Upper lobe of right lung (tissue), 1 donor: Measurements from ENCODE around the gene PIGU. TPM values are rescaled to one million over a fixed set of nuclear protein-coding genes. Genes with fewer than 3 reads are reported as not detected.

Experiments
- ATAC-seq: fragments of 200-7000 bp; cut with Tn5 transposase; one replicate; pipeline ENCODE4 v1.9.1; 2020; ENCODE audit warnings: mild to moderate bottlenecking, moderate library complexity
- DNase-seq: peaks from one replicate; pipeline ENCODE4 v3.0.0-alpha.2; 2020
- H3K27ac ChIP-seq: fragments of 200-600 bp; one replicate; pipeline ENCODE4 v1.8.0; 2022
- H3K27me3 ChIP-seq: fragments of 200-600 bp; one replicate; pipeline ENCODE4 v1.8.0; 2022; ENCODE audit warnings: mild to moderate bottlenecking
- H3K36me3 ChIP-seq: fragments of 200-600 bp; one replicate; pipeline ENCODE4 v1.8.0; 2022
- H3K4me1 ChIP-seq: fragments of 200-600 bp; one replicate; pipeline ENCODE4 v1.8.0; 2022
- H3K4me3 ChIP-seq: fragments of 200-600 bp; one replicate; pipeline ENCODE4 v1.8.0; 2022; ENCODE audit warnings: mild to moderate bottlenecking
- H3K9me3 ChIP-seq: fragments of 200-600 bp; one replicate; pipeline ENCODE4 v1.8.0; 2022
- intact Hi-C: fragments of 100-400 bp; cut with DNase I; formaldehyde crosslinking; loops from one replicate; pipeline ENCODE4 v1.11.0; 2022
- total RNA-seq: library from RNA; stranded (reverse); fragmentation: NEBNext Ultra II Directional; extraction: Animal tissue kit (Norgen Biotek cat#: 25700); gene quantifications from one replicate; pipeline ENCODE4 v1.2.1, GENCODE V29; 2021
- TF ChIP-seq, protein P1 (sequence below): fragments of 200-600 bp; IDR thresholded peaks from one replicate; pipeline ENCODE4 v1.8.0; 2022; ENCODE audit warnings: antibody characterized with exemption
- donor health status: DM: no; HTN: yes; CAD: no; lungs with severe emphysema.

The PIGU gene
- total RNA-seq, 1 donor from 2014 or later: 13.2 TPM

DNA sequence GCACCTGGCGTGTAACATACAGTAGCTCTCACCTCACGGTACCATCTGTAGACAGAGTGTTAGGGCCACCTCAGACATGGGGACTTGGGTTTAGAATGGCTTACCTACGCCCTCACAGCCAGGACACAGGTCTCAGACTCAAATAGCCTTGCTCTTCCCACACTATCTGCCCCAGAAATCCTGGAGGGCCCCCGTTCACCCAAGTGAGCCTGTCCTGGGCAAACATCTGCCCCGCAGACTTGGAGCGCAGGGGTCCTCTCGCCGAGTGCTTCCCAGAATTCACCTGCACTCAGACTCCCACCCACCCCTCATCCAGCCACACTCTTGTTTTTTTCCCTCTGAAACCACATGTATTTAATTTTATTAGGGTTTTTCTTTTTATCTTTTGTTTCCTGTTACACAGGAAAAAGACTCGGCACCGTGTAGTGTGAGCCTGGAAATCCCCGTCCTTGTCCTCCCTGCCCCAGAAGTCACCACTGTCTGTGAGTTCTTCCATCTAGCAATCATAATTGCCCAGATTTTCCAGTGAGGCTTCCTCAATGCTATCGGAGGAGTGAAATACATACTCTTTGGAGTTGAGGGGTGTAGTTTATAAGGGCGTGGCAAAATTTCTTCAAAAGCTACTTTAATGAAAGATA is 135.5 kb downstream of the PIGU start:
- Histone ChIP-seq H3K4me3 (no peak overlapping the region), H3K4me1 (peaks cover 5% of the 10 kb centered on the region), H3K36me3 (peaks cover 52% of the 10 kb centered on the region), H3K9me3 (no peaks in the 10 kb centered on the region), H3K27me3 (no peaks in the 10 kb centered on the region), H3K27ac (no peak overlapping the region)
- TF ChIP-seq, protein P1, sequence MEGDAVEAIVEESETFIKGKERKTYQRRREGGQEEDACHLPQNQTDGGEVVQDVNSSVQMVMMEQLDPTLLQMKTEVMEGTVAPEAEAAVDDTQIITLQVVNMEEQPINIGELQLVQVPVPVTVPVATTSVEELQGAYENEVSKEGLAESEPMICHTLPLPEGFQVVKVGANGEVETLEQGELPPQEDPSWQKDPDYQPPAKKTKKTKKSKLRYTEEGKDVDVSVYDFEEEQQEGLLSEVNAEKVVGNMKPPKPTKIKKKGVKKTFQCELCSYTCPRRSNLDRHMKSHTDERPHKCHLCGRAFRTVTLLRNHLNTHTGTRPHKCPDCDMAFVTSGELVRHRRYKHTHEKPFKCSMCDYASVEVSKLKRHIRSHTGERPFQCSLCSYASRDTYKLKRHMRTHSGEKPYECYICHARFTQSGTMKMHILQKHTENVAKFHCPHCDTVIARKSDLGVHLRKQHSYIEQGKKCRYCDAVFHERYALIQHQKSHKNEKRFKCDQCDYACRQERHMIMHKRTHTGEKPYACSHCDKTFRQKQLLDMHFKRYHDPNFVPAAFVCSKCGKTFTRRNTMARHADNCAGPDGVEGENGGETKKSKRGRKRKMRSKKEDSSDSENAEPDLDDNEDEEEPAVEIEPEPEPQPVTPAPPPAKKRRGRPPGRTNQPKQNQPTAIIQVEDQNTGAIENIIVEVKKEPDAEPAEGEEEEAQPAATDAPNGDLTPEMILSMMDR: no peak
- intact Hi-C loops: no loop called here
- no peak for DNase-seq
- no peak for ATAC-seq

DNA sequence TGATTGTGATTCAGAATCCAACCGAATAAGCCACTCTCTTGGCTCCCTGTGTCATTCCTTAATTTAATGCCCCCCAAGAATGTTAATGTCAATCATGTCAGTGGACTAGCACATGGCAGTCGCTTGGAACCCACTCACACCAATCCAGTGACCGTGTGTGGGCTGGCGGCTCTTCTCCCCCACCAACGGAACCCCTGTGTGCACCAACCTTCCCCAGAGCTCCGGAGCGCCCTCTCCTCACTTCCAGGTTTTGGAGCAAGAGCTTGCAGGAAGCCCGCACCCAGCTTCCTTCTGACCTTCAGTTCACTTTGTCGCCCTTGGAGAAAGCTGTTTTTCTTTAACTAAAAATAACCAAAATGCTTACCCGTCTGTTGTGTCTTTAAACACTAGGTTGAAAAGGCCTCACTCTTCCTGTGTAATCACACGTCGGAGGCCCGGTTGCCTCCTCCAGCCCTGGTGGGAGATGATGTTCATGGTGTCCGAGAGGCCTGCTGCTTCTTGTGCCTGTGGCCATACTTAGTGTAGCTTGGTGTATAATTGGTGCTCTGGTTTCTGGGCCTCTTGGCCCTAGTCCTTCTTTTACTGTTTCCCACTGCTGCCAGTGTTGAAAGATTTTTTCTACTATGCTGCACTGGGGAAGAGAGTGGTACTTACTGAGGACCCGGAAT is 136.2 kb downstream of the PIGU start:
- TF ChIP-seq, protein P1: no peak
- DNase-seq (no peak), ATAC-seq (no peak)
- H3K9me3 ChIP-seq: no peaks in the 10 kb centered on the region
- H3K4me1 ChIP-seq: peaks cover 5% of the 10 kb centered on the region
- intact Hi-C loops: no loop called here
- no peaks in the 10 kb centered on the region for H3K27me3 ChIP-seq
- peaks cover 59% of the 10 kb centered on the region for H3K36me3 ChIP-seq
- H3K4me3 ChIP-seq: no peak overlapping the region
- no peak overlapping the region for H3K27ac ChIP-seq

DNA sequence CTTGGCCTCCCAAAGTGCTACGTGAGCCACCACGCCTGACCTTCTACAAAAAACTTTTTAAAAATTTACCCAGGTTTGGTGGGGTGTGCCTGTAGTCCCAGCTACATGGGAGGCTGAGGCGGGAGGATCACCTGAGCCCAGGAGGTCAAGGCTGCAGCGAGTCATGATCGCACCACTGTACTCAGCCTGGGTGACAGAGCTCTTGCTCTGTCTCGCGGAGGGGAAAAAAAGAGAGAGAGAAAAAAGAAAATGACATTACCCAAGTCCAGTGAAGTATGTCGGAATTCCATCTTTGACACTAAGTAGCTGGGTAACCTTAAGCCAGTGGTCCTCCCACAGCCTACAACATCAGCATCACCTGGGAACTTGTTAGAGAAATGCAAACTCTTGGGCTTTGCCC is 137.1 kb downstream of the PIGU start:
- no peak for DNase-seq
- TF ChIP-seq, protein P1: no peak
- no peak for ATAC-seq

DNA sequence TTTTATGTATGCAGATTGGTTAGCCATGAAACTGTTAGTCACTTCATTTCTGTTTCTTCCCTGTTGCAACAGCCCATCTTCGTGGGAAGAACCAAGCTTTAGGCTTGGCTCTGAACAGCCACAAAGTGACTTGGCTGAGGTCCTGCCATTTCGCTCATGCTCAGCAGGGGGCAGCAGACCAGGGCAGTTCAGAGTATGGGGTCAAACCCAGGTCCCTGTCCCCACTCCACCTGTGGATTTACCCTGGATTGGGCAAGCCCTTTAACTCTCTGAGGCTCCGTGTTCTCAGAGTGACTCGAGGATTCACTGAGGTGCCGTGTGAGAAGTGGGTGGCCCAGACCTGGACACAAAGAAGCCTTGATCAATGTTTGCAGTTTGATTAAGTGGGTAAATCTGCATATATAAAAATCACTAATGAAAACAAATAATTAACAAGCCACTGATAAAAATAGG is 138.2 kb downstream of the PIGU start:
- H3K4me3 ChIP-seq: no peak overlapping the region
- ATAC-seq (peak; percentile 88), DNase-seq (peak; percentile 74)
- TF ChIP-seq, protein P1: peak; percentile 79
- peaks cover 79% of the 10 kb centered on the region for H3K36me3 ChIP-seq
- H3K27me3 ChIP-seq: no peaks in the 10 kb centered on the region
- no peak overlapping the region for H3K27ac ChIP-seq
- H3K9me3 ChIP-seq: no peaks in the 10 kb centered on the region
- intact Hi-C loops: no loop called here
- peaks cover 5% of the 10 kb centered on the region for H3K4me1 ChIP-seq

More for the DNA sequence above, 137.1 kb downstream of the PIGU start:
- Histone ChIP-seq H3K4me1 (peaks cover 5% of the 10 kb centered on the region), H3K9me3 (no peaks in the 10 kb centered on the region), H3K27ac (no peak overlapping the region), H3K36me3 (peaks cover 69% of the 10 kb centered on the region), H3K4me3 (no peak overlapping the region), H3K27me3 (no peaks in the 10 kb centered on the region)
- intact Hi-C loops: no loop called here

DNA sequence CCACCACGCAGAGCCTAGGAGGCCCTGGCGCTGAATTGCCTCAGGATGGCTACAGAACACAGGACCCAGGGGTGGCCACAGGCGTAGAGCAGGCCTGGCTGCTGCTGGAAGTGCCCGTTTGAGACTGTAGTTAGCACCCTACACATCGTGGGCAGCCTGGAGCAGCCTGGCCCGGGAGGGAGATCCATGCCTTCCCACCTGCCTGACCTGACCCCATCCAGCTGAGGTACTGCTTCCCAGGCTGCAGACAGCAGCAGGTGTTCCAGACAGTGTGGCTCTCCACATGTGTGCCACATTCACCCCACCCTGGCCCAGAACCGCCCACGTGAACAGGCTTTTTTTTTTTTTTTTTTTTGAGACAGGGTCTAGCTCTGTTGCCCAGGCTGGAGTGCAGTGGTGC is 139.2 kb downstream of the PIGU start:
- H3K36me3 ChIP-seq: peaks cover 90% of the 10 kb centered on the region
- DNase-seq: no peak
- ATAC-seq: no peak

More for the DNA sequence above, 139.2 kb downstream of the PIGU start:
- Histone ChIP-seq H3K4me1 (peaks cover 5% of the 10 kb centered on the region), H3K9me3 (no peaks in the 10 kb centered on the region), H3K27me3 (no peaks in the 10 kb centered on the region), H3K27ac (no peak overlapping the region), H3K4me3 (no peak overlapping the region)
- TF ChIP-seq, protein P1: no peak
- intact Hi-C loops: no loop called here
